ENCODE data around the gene RAD52. TPM values are rescaled to one million over a fixed set of nuclear protein-coding genes. Genes with fewer than 3 reads are reported as not detected.

The RAD52 gene
- total RNA-seq, 3 donors from 2014 or later (not counting 1 experiment from before 2014, with no cell fraction given), result 9.4 to 15.5 (median 13.7) TPM

DNA sequence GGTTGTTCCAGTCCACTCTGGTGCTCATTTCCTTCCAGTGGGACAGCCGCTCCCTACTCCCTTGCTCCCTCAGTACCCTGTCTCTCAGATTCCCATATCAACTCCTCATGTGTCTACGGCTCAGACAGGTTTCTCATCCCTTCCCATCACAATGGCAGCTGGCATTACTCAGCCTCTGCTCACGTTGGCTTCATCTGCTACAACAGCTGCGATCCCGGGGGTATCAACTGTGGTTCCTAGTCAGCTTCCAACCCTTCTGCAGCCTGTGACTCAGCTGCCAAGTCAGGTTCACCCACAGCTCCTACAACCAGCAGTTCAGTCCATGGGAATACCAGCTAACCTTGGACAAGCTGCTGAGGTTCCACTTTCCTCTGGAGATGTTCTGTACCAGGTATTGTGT lies 69.9 kb downstream of the RAD52 start:
- no peak for DNase-seq
- H3K9me3 ChIP-seq (ENCODE audit: control insufficient read depth, insufficient read depth, low read length), result no peaks in the 10 kb centered on the region
- Mint-ChIP-seq H3K27ac (peak overlapping the region in 1 of 2 donors; percentile 60), H3K4me3 (no peak overlapping the region), H3K9me3 (no peaks in the 10 kb centered on the region), H3K36me3 (peaks cover 16% of the 10 kb centered on the region), H3K27me3 (ENCODE audit: low read depth in 2 of 2) (no peaks in the 10 kb centered on the region), H3K4me1 (no peaks in the 10 kb centered on the region)
- no peak for ATAC-seq
- no peak overlapping the region for H3K4me3 ChIP-seq (ENCODE audit: low read length)
- no peaks in the 10 kb centered on the region for H3K4me1 ChIP-seq (ENCODE audit: control insufficient read depth, insufficient read depth, low read length)
- TF ChIP-seq, protein P1, sequence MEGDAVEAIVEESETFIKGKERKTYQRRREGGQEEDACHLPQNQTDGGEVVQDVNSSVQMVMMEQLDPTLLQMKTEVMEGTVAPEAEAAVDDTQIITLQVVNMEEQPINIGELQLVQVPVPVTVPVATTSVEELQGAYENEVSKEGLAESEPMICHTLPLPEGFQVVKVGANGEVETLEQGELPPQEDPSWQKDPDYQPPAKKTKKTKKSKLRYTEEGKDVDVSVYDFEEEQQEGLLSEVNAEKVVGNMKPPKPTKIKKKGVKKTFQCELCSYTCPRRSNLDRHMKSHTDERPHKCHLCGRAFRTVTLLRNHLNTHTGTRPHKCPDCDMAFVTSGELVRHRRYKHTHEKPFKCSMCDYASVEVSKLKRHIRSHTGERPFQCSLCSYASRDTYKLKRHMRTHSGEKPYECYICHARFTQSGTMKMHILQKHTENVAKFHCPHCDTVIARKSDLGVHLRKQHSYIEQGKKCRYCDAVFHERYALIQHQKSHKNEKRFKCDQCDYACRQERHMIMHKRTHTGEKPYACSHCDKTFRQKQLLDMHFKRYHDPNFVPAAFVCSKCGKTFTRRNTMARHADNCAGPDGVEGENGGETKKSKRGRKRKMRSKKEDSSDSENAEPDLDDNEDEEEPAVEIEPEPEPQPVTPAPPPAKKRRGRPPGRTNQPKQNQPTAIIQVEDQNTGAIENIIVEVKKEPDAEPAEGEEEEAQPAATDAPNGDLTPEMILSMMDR (IDR thresholded peaks at IDR 0.05), result no peak
- 98% methylated on average over 5 of the region's 5 CpGs for WGBS (ENCODE audit: insufficient coverage)
- intact Hi-C loops (cut with micrococcal nuclease), result no loop called here
- H3K27ac ChIP-seq (ENCODE audit: low read length), result no peak overlapping the region
- H3K27me3 ChIP-seq (ENCODE audit: control insufficient read depth, insufficient read depth, low read length), result no peaks in the 10 kb centered on the region
- peaks cover 67% of the 10 kb centered on the region for H3K36me3 ChIP-seq (ENCODE audit: control insufficient read depth, insufficient read depth, low read length)

DNA sequence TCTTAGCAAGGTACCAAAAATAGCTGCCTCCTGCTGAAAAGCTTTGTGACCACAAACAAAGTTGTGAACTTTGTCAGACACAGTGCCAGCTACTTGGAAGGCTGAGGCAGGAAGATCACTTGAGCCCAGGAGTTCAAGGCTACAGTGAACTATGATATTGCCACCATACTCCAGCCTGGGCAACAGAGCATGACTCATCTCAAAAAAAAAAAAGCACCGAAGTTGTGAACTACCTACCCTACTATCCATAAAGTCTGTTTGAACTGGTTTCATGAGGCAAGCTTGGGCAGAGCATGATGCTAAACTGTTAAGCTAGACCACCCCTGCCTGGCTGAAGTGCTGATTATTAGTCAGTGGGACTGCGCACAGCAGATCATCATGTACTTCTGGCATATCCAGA lies 75.5 kb downstream of the RAD52 start:
- peaks cover 0 to 10% of the 10 kb centered on the region in 2 donors for H3K4me1 Mint-ChIP-seq
- no peaks in the 10 kb centered on the region for H3K27me3 Mint-ChIP-seq (ENCODE audit: low read depth in 2 of 2)
- DNase-seq (no peak), ATAC-seq (peak in 2 of 3 donors; percentile 45 to 91)
- intact Hi-C loops (cut with micrococcal nuclease), result no loop called here
- Histone ChIP-seq H3K4me1 (ENCODE audit: control insufficient read depth, insufficient read depth, low read length) (peaks cover 6% of the 10 kb centered on the region), H3K27ac (ENCODE audit: low read length) (no peak overlapping the region), H3K27me3 (ENCODE audit: control insufficient read depth, insufficient read depth, low read length) (no peaks in the 10 kb centered on the region), H3K9me3 (ENCODE audit: control insufficient read depth, insufficient read depth, low read length) (no peaks in the 10 kb centered on the region), H3K36me3 (ENCODE audit: control insufficient read depth, insufficient read depth, low read length) (peaks cover 26% of the 10 kb centered on the region), H3K4me3 (ENCODE audit: low read length) (no peak overlapping the region)
- WGBS (ENCODE audit: insufficient coverage), result 53% methylated on average over 2 of the region's 2 CpGs
- H3K9me3 Mint-ChIP-seq, result no peaks in the 10 kb centered on the region
- peaks cover 3% of the 10 kb centered on the region for H3K36me3 Mint-ChIP-seq
- TF ChIP-seq, protein P1 (IDR thresholded peaks at IDR 0.05), result no peak
- no peak overlapping the region for H3K4me3 Mint-ChIP-seq
- H3K27ac Mint-ChIP-seq, result peak overlapping the region in 1 of 2 donors; percentile 30

DNA sequence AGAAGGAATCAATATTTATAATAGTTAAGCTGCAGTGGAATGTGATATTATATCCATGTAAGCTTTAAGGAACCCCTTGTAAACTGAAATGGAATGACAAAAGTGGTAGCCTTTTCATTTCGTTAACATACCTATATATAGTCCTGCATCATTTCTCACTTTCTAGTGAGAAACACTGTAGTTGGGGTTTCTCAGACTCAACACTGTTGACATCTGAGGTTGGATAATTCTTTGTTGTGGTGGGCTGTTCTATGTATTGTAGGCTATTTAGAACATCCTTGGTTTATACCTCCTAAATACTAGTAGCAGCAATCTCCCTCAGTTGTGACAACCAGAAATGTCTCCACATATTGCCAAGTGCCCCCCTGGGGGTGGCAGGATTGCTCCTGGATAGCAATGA lies 79.1 kb downstream of the RAD52 start:
- Mint-ChIP-seq H3K27ac (peak overlapping the region in 1 of 2 donors; percentile 47), H3K27me3 (ENCODE audit: low read depth in 2 of 2) (no peaks in the 10 kb centered on the region), H3K36me3 (peaks cover 16% of the 10 kb centered on the region), H3K4me3 (no peak overlapping the region), H3K9me3 (no peaks in the 10 kb centered on the region), H3K4me1 (peaks cover 0 to 10% of the 10 kb centered on the region in 2 donors)
- no CpG with 5 or more reads among the region's 1 CpG for WGBS (ENCODE audit: insufficient coverage)
- H3K9me3 ChIP-seq (ENCODE audit: control insufficient read depth, insufficient read depth, low read length), result no peaks in the 10 kb centered on the region
- H3K36me3 ChIP-seq (ENCODE audit: control insufficient read depth, insufficient read depth, low read length), result peaks cover 43% of the 10 kb centered on the region
- no peaks in the 10 kb centered on the region for H3K27me3 ChIP-seq (ENCODE audit: control insufficient read depth, insufficient read depth, low read length)
- H3K4me3 ChIP-seq (ENCODE audit: low read length), result no peak overlapping the region
- TF ChIP-seq, protein P1 (IDR thresholded peaks at IDR 0.05), result no peak
- peak; percentile 43 to 71 (median 48) for ATAC-seq
- intact Hi-C loops (cut with micrococcal nuclease), result no loop called here
- H3K4me1 ChIP-seq (ENCODE audit: control insufficient read depth, insufficient read depth, low read length), result peaks cover 6% of the 10 kb centered on the region
- no peak overlapping the region for H3K27ac ChIP-seq (ENCODE audit: low read length)
- peak in 1 of 2 donors; percentile 55 for DNase-seq

DNA sequence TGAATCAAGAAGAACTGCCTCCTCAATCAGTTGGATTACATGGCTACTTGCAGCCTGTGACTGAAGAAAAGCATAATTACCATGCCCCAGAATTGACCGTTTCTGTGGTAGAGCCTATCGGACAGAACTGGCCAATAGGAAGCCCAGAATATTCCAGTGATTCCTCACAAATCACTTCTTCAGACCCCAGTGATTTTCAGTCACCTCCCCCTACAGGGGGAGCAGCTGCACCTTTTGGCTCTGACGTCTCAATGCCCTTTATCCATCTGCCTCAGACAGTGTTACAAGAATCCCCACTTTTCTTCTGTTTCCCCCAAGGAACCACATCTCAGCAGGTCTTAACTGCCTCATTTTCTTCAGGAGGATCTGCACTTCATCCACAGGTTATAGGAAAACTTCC lies 80.8 kb downstream of the RAD52 start:
- Mint-ChIP-seq H3K36me3 (peaks cover 24% of the 10 kb centered on the region), H3K4me1 (peaks cover 0 to 10% of the 10 kb centered on the region in 2 donors), H3K4me3 (no peak overlapping the region), H3K27ac (peak overlapping the region in 1 of 2 donors; percentile 5), H3K27me3 (ENCODE audit: low read depth in 2 of 2) (no peaks in the 10 kb centered on the region), H3K9me3 (no peaks in the 10 kb centered on the region)
- DNase-seq, result peak in 1 of 2 donors; percentile 15
- intact Hi-C loops (cut with micrococcal nuclease), result no loop called here
- ATAC-seq, result no peak
- H3K27me3 ChIP-seq (ENCODE audit: control insufficient read depth, insufficient read depth, low read length), result no peaks in the 10 kb centered on the region
- TF ChIP-seq, protein P1 (IDR thresholded peaks at IDR 0.05), result no peak
- peaks cover 6% of the 10 kb centered on the region for H3K4me1 ChIP-seq (ENCODE audit: control insufficient read depth, insufficient read depth, low read length)
- H3K36me3 ChIP-seq (ENCODE audit: control insufficient read depth, insufficient read depth, low read length), result peaks cover 53% of the 10 kb centered on the region
- 92% methylated on average over 3 of the region's 3 CpGs for WGBS (ENCODE audit: insufficient coverage)
- H3K9me3 ChIP-seq (ENCODE audit: control insufficient read depth, insufficient read depth, low read length), result no peaks in the 10 kb centered on the region
- H3K4me3 ChIP-seq (ENCODE audit: low read length), result no peak overlapping the region
- H3K27ac ChIP-seq (ENCODE audit: low read length), result no peak overlapping the region
